ENCODE data around the gene PRKCZ.
A peak's percentile ranks its signal among the peaks of the same experiment; 100 is the strongest.

PRKCZ gene

DNA sequence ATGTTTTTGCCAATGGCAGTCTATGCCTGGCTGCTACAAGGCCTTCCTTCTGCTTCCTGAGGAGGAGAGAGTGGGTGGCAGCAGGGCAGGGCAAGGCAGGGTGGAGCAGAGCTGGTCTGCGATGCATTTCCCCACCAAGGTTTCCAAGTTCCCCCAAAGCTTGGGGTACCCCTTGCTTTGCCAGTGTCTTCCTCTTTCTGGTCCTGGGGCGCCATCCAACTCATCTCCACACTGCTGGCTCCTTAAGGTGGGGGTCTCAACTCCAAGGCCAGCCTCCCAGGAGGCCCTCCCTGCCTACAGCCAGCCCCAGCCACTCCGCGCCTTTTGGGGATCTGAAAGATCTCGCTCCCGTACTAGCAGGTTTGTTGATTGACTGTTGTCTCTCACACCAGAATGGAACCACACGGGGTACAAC, 174.0 kb downstream of the PRKCZ start:
- peak in 1 of 56 donors; percentile 23 for DNase-seq

GRCh38 chr1:2224631-2225428, 174.6 kb downstream of the PRKCZ start:
- DNase-seq: no peak

- DNase-seq: peak in 1 of 56 donors; percentile 39
Observed at GRCh38 chr1:2226525-2227345, 176.5 kb downstream of the PRKCZ start.

- peak in 55 of 56 donors; percentile 55 to 97 (median 92) for DNase-seq
Observed at GRCh38 chr1:2227346-2228156, 177.3 kb downstream of the PRKCZ start.

DNA sequence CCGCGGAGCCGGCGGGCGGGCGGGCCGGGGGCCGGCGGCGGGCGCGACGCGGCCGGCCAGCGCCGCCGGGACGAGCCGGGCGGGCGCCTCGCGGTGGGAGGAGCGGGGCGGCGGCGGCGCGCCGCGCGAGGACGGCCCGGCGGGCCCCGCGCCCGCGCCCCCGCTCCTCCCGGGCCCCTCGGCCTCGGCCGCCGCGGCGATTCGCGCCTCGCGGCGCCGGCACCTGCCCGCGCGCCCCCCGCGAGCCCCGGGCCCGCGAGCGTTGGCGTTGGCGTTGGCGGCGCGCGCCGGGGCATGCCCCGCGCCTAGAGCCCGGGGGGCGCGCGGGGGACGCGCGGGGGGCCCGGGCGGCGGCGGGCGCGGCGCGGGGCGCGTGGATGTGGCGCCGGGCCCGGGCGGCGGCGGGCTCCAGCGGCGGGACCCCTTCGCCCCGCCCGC, 178.0 kb downstream of the PRKCZ start, which contains the start of gene SKI:
TSS of gene SKI (plus strand) at position 163 of the 438 bp plus-strand sequence. CDS start 448 bp downstream, outside the sequence.
- DNase-seq: no peak

GRCh38 chr1:2228694-2229036, 178.5 kb downstream of the PRKCZ start:
- DNase-seq: no peak

DNA sequence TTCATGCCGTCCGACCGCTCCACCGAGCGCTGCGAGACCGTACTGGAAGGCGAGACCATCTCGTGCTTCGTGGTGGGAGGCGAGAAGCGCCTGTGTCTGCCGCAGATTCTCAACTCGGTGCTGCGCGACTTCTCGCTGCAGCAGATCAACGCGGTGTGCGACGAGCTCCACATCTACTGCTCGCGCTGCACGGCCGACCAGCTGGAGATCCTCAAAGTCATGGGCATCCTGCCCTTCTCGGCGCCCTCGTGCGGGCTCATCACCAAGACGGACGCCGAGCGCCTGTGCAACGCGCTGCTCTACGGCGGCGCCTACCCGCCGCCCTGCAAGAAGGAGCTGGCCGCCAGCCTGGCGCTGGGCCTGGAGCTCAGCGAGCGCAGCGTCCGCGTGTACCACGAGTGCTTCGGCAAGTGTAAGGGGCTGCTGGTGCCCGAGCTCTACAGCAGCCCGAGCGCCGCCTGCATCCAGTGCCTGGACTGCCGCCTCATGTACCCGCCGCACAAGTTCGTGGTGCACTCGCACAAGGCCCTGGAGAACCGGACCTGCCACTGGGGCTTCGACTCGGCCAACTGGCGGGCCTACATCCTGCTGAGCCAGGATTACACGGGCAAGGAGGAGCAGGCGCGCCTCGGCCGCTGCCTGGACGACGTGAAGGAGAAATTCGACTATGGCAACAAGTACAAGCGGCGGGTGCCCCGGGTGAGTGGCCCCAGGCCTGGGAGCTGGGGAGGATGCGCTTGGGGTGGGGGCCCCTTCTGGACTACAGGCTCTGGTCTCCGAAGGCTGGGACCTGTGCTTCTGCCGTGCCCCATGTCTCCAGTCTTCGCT, 179.0 kb downstream of the PRKCZ start:
- DNase-seq: peak in 52 of 56 donors; percentile 33 to 86 (median 70)

- peak in 35 of 56 donors; percentile 32 to 74 (median 52) for DNase-seq
Observed at GRCh38 chr1:2229911-2230731, 179.9 kb downstream of the PRKCZ start.

DNA sequence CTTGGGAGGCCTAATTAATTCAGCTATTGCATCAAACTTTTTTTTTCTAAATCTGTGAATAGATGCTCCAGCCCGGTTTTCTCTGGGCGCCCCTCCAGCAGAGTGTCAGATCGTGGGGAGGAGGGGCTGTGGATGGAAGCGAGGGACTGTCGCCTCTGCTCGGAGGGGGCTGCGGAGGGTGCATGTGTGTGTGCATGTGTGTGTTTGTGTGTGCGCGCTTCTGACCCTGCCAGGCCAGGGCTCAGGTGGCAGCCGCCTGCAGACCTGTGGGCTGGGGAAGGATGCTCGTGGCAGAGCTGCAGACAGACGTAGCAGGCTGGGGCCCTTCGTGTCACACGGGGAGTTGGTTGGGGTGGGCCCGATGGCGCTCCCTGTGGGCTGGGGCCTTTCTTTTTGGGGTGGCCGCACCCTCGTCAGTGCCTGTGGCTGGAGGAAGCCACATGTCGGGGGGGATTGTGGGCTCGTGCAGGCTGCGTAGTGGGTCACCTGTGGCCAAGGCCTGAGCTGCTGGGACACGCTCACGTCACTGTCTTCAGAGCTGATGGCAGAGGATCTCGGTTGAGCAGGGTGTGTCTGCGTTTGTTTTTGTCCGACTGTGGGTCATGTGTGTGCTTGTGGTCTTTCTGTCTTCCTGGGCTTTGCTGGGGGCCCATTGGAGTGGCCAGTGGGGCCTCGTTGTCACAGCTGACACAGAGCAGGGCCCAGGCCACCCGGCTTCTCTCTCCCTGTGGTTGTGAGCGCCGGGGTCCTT, 180.7 kb downstream of the PRKCZ start:
- peak in 48 of 56 donors; percentile 20 to 87 (median 62) for DNase-seq

- DNase-seq: peak in 38 of 56 donors; percentile 18 to 76 (median 48)
Observed at GRCh38 chr1:2231532-2232254, 181.5 kb downstream of the PRKCZ start.

GRCh38 chr1:2232255-2232915, 182.2 kb downstream of the PRKCZ start:
- no peak for DNase-seq

DNA sequence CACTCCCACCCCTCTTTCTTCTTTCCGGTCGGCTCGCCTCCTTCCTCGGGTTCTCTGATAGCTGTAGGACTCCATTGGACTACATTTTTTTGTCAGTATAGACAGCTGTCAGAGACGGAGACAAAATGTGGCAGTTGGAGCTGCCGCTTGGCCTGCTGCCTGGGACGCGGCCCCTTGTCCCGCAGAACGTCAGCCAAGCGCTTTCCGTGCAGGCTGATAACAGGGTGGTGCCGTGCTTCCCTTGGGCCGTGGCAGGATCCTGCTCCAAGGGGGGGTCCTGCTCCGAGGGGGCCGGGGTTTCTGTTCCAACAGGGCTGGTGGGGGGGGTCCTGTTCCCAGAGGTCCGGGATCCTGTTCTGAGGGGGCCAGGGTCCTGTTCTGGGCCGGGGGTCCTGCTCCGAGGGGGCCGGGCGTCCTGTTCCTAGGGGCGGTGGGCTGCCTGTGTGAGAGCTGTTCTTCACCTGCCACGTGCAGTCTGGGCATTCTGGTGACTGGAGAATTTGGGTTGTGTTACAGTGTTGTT, 182.8 kb downstream of the PRKCZ start:
- DNase-seq: no peak

DNA sequence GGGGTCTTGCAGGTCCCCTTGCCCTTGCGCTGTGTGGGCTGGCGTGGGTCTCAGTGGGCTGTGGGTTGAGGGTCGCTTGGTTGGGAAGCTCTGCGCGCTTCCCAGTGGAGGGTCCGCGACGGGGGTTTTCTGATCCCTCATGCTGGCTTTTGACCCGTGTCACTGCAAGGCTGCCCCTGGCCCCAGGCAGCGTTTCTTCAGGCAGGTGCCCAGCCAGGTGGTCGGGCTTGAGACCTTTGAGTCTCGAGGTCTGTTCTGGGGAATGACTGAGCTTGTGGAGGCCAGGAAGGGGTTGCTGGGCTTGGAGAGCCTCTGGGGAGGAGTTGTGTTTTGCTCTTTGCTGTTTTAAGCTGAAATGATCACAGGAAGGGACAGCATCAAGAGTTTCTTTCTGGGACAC, 183.3 kb downstream of the PRKCZ start:
- no peak for DNase-seq

- peak in 39 of 56 donors; percentile 21 to 74 (median 48) for DNase-seq
Observed at GRCh38 chr1:2233997-2234761, 184.0 kb downstream of the PRKCZ start.

DNA sequence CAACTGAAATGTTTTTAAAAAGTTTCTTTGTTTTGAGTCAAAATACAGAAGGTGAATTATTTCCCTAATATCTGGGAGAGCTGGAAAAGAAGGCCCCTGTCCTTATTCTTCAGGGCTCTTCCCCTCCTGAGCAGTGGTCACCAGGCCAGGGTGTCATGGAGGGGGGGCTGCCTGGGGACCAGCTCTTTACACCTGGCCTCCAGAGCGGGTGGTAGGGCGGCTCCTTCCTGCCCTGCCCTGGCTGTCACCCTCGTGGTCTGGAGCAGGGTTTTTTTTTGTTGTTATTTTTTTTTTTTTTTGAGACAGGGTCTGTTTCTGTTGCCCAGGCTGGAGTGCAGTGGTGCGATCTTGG, 184.5 kb downstream of the PRKCZ start:
- no peak for DNase-seq
